Activated CD4-positive, alpha-beta memory T cell treated with anti-CD3 and anti-CD28 coated beads for 36 hours (primary cell): ENCODE data around the gene SLC1A5. TPM values are rescaled to one million over a fixed set of nuclear protein-coding genes. Genes with fewer than 3 reads are reported as not detected.

Experiments
- CTCF ChIA-PET: fragments of 350-600 bp; sonication (Branson Sonifier 250); formaldehyde crosslinking; loops from one replicate; lab custom pipeline; 2021; ENCODE audit warnings: antibody characterized with exemption, inconsistent platforms; lab: Charles Lee
- POLR2A ChIA-PET: fragments of 350-600 bp; sonication (Branson Sonifier 250); formaldehyde crosslinking; loops from one replicate; lab custom pipeline; 2021; ENCODE audit warnings: antibody characterized with exemption; lab: Charles Lee
- DNase-seq: peaks from one replicate; pipeline ENCODE4 v3.0.0-alpha.2; 2020
- H3K27ac Mint-ChIP-seq: one replicate; pipeline ENCODE4 v1.8.0; 2021; ENCODE audit warnings: mixed read lengths
- H3K27me3 Mint-ChIP-seq: one replicate; pipeline ENCODE4 v1.8.0; 2021; ENCODE audit warnings: mixed read lengths
- H3K36me3 Mint-ChIP-seq: one replicate; pipeline ENCODE4 v1.8.0; 2021; ENCODE audit warnings: mixed read lengths
- H3K4me1 Mint-ChIP-seq: one replicate; pipeline ENCODE4 v1.8.0; 2021; ENCODE audit warnings: low read depth, mixed read lengths
- H3K4me3 Mint-ChIP-seq: one replicate; pipeline ENCODE4 v1.8.0; 2021; ENCODE audit warnings: mild to moderate bottlenecking, mixed read lengths
- H3K9me3 Mint-ChIP-seq: one replicate; pipeline ENCODE4 v1.8.0; 2021; ENCODE audit warnings: mixed read lengths
- intact Hi-C: fragments of 100-400 bp; cut with micrococcal nuclease; formaldehyde crosslinking; loops from one replicate; pipeline ENCODE4 v1.15.1; 2023
- total RNA-seq, 2 experiments: library from RNA; stranded (reverse); gene quantifications; one replicate each; pipeline ENCODE4 v1.2.3, GENCODE V29; 2021

SLC1A5 gene
- total RNA-seq, 2 experiments from 2014 or later: 202 to 205 TPM

- H3K27ac Mint-ChIP-seq: no peak overlapping the region
- CTCF ChIA-PET: interaction anchor here (1.3 kb wide), 1 partner anchor 21 kb away, joined by 5 read pairs; no protein-coding TSS in a partner anchor
Measured at GRCh38 chr19:46725036-46725820, 63.2 kb downstream of the SLC1A5 start.

More at GRCh38 chr19:46725036-46725820, 63.2 kb downstream of the SLC1A5 start:
- Mint-ChIP-seq H3K9me3 (no peaks in the 10 kb centered on the region), H3K4me1 (peaks cover 9% of the 10 kb centered on the region), H3K36me3 (peaks cover 48% of the 10 kb centered on the region), H3K27me3 (no peaks in the 10 kb centered on the region), H3K4me3 (no peak overlapping the region)
- POLR2A ChIA-PET: no interaction called here
- no peak for DNase-seq
- intact Hi-C loops: no loop called here

Other genes with a start within 250 kb of the SLC1A5 start
- gene CALM3, start 187.3 kb downstream of the SLC1A5 start, total RNA-seq: 100 to 1,000 TPM; 410 to 425 TPM
- gene PTGIR, start 163.5 kb downstream of the SLC1A5 start, total RNA-seq: 10 to 100 TPM; 22.6 to 24.6 TPM
- 1 to 10 TPM; 9.5 TPM for gene GNG8, start 152.4 kb downstream of the SLC1A5 start, total RNA-seq
- gene DACT3, start 127.4 kb downstream of the SLC1A5 start, total RNA-seq: 1 to 10 TPM; 2.8 to 3.0 TPM
- gene PRKD2, start 71.5 kb downstream of the SLC1A5 start, total RNA-seq: 10 to 100 TPM; 78.8 to 84.4 TPM
- gene FKRP, start 42.5 kb downstream of the SLC1A5 start, total RNA-seq: 10 to 100 TPM; 11.4 to 12.3 TPM
- 10 to 100 TPM; 52.6 to 59.3 TPM for gene STRN4, start 42.1 kb downstream of the SLC1A5 start, total RNA-seq
- 100 to 1,000 TPM; 108 to 117 TPM for gene AP2S1, start 62.3 kb upstream of the SLC1A5 start, total RNA-seq
- 10 to 100 TPM; 17.8 to 18.5 TPM for gene ARHGAP35, start 72.4 kb upstream of the SLC1A5 start, total RNA-seq
- gene NPAS1, start 231.2 kb upstream of the SLC1A5 start, total RNA-seq: not detected